Measurements from ENCODE around the gene DDX49. TPM values are rescaled to one million over a fixed set of nuclear protein-coding genes. Genes with fewer than 3 reads are reported as not detected.

DDX49 gene
- total and polyA plus RNA-seq, 8 donors: 25.3 to 185 (median 53.5) TPM

- intact Hi-C loops (cut with DNase I; ENCODE audit: low total_unique reads): no loop called here
- Histone ChIP-seq H3K27me3 (no peaks in the 10 kb centered on the region), H3K36me3 (peaks cover 42 to 64% (median 56%) of the 10 kb centered on the region in 4 donors), H3K9me3 (no peaks in the 10 kb centered on the region), H3K4me3 (no peak overlapping the region), H3K27ac (no peak overlapping the region), H3K4me1 (peaks cover 21 to 41% (median 37%) of the 10 kb centered on the region in 4 donors)
- no peak for DNase-seq
- no peak for TF ChIP-seq POLR2A (IDR thresholded peaks at IDR 0.05)
- no peak for TF ChIP-seq POLR2AphosphoS5 (IDR thresholded peaks at IDR 0.05)
- 92 to 97% (median 94%) methylated on average over 14 to 17 of the region's 17 CpGs for WGBS, 5 donors
Measured at GRCh38 chr19:18921593-18921992, 2.1 kb downstream of the DDX49 start.

GRCh38 chr19:18922228-18922985 is 2.9 kb downstream of the DDX49 start:
- DNase-seq: no peak
- Histone ChIP-seq H3K36me3 (peaks cover 42 to 69% (median 64%) of the 10 kb centered on the region in 4 donors), H3K27me3 (no peaks in the 10 kb centered on the region), H3K4me3 (no peak overlapping the region), H3K27ac (no peak overlapping the region), H3K4me1 (peaks cover 21 to 33% (median 31%) of the 10 kb centered on the region in 4 donors), H3K9me3 (no peaks in the 10 kb centered on the region)
- intact Hi-C loops (cut with DNase I; ENCODE audit: low total_unique reads): no loop called here
- WGBS, 5 donors: 83 to 91% (median 88%) methylated on average over 14 to 29 of the region's 29 CpGs
- TF ChIP-seq POLR2A (IDR thresholded peaks at IDR 0.05): no peak
- TF ChIP-seq EP300 (IDR thresholded peaks at IDR 0.05): no peak
- TF ChIP-seq CTCF (IDR thresholded peaks at IDR 0.05): no peak
- TF ChIP-seq POLR2AphosphoS5 (IDR thresholded peaks at IDR 0.05): no peak

- WGBS, 5 donors: 94 to 97% (median 96%) methylated on average over 9 to 15 of the region's 15 CpGs
- no peak overlapping the region for H3K27ac ChIP-seq
- H3K36me3 ChIP-seq: peaks cover 48 to 92% (median 86%) of the 10 kb centered on the region in 4 donors
- no peak for DNase-seq
- intact Hi-C loops (cut with DNase I; ENCODE audit: low total_unique reads): no loop called here
- no peaks in the 10 kb centered on the region for H3K27me3 ChIP-seq
- no peaks in the 10 kb centered on the region for H3K9me3 ChIP-seq
- TF ChIP-seq EP300 (IDR thresholded peaks at IDR 0.05) (no peak), POLR2AphosphoS5 (IDR thresholded peaks at IDR 0.05) (no peak)
- peaks cover 10 to 20% (median 17%) of the 10 kb centered on the region in 4 donors for H3K4me1 ChIP-seq
- no peak overlapping the region for H3K4me3 ChIP-seq
Measured at GRCh38 chr19:18924684-18925213, 5.2 kb downstream of the DDX49 start.

- DNase-seq: no peak
- no peaks in the 10 kb centered on the region for H3K9me3 ChIP-seq
Measured at GRCh38 chr19:18928018-18928805, 8.7 kb downstream of the DDX49 start.

More at GRCh38 chr19:18928018-18928805, 8.7 kb downstream of the DDX49 start:
- no peak overlapping the region for H3K27ac ChIP-seq
- H3K36me3 ChIP-seq: peaks cover 36 to 86% (median 77%) of the 10 kb centered on the region in 4 donors
- TF ChIP-seq POLR2AphosphoS5 (IDR thresholded peaks at IDR 0.05): no peak
- no peak for TF ChIP-seq POLR2A (IDR thresholded peaks at IDR 0.05)
- no peak for TF ChIP-seq CTCF (IDR thresholded peaks at IDR 0.05)
- TF ChIP-seq EP300 (IDR thresholded peaks at IDR 0.05): no peak
- intact Hi-C loops (cut with DNase I; ENCODE audit: low total_unique reads): no loop called here
- H3K4me3 ChIP-seq: no peak overlapping the region
- H3K4me1 ChIP-seq: peaks cover 7 to 14% (median 12%) of the 10 kb centered on the region in 4 donors
- no peaks in the 10 kb centered on the region for H3K27me3 ChIP-seq
- WGBS, 5 donors: 85 to 90% (median 88%) methylated on average over 15 to 26 of the region's 26 CpGs

Data from stomach (tissue), 9 donors.